HEK293T (cell line): Measurements from ENCODE around the gene CHAC1.
"Not testable (repeated sequence)": the region's sequence is repeated elsewhere in the genome, so short reads cannot be mapped to it uniquely, and the experiment has no call there.

Source experiments
- CTCF ChIA-PET: fragments of 350-600 bp; formaldehyde crosslinking; extraction: SDS; loops from one replicate; lab custom pipeline; 2021; ENCODE audit warnings: antibody characterized with exemption, inconsistent platforms; lab: Yijun Ruan, JAX
- POLR2A ChIA-PET: fragments of 350-600 bp; formaldehyde crosslinking; extraction: SDS; loops from one replicate; lab custom pipeline; 2020; ENCODE audit warnings: antibody characterized with exemption, inconsistent platforms; lab: Yijun Ruan, JAX
- DNase-seq: peaks from one replicate; pipeline ENCODE4 v3.0.0; 2012; ENCODE audit warnings: mixed read lengths; ENCODE audit errors: extremely low spot score
- ARNT ChIP-seq: fragments of 450-650 bp; IDR thresholded peaks from 2 replicates; pipeline ENCODE4 v1.6.1; 2017; ENCODE audit warnings: mild to moderate bottlenecking
- BHLHE40 ChIP-seq: fragments of 450-650 bp; IDR thresholded peaks from 2 replicates; pipeline ENCODE4 v1.6.1; 2016; ENCODE audit warnings: mild to moderate bottlenecking, moderate library complexity, borderline replicate concordance
- CTBP1 ChIP-seq: fragments of 450-650 bp; IDR thresholded peaks from 2 replicates; pipeline ENCODE4 v1.6.1; 2016; ENCODE audit warnings: borderline replicate concordance
- ELF4 ChIP-seq: fragments of 450-650 bp; IDR thresholded peaks from 2 replicates; pipeline ENCODE4 v1.6.1; 2017; ENCODE audit warnings: antibody characterized with exemption
- FOXA1 ChIP-seq: fragments of 450-650 bp; IDR thresholded peaks from 2 replicates; pipeline ENCODE4 v1.6.1; 2016; ENCODE audit warnings: mild to moderate bottlenecking
- FOXK2 ChIP-seq: fragments of 450-650 bp; IDR thresholded peaks from 2 replicates; pipeline ENCODE4 v1.6.1; 2016; ENCODE audit warnings: mild to moderate bottlenecking
- FOXM1 ChIP-seq: fragments of 450-650 bp; IDR thresholded peaks from 2 replicates; pipeline ENCODE4 v1.6.1; 2017; ENCODE audit warnings: mild to moderate bottlenecking, borderline replicate concordance
- HDGF ChIP-seq: fragments of 450-650 bp; IDR thresholded peaks from 2 replicates; pipeline ENCODE4 v1.6.1; 2017; ENCODE audit warnings: antibody characterized with exemption, borderline replicate concordance
- L3MBTL2 ChIP-seq: fragments of 450-650 bp; conservative IDR thresholded peaks from 2 replicates; pipeline ENCODE4 v1.6.1; 2016; ENCODE audit warnings: mild to moderate bottlenecking
- LEF1 ChIP-seq: fragments of 450-650 bp; IDR thresholded peaks from 2 replicates; pipeline ENCODE4 v1.6.1; 2017; ENCODE audit warnings: mild to moderate bottlenecking, borderline replicate concordance
- NFRKB ChIP-seq: fragments of 450-650 bp; IDR thresholded peaks from 2 replicates; pipeline ENCODE4 v1.6.1; 2016; ENCODE audit warnings: mild to moderate bottlenecking, moderate library complexity
- SP1 ChIP-seq: fragments of 450-650 bp; IDR thresholded peaks from 2 replicates; pipeline ENCODE4 v1.6.1; 2017
- SUZ12 ChIP-seq: fragments of 450-650 bp; IDR thresholded peaks from 2 replicates; pipeline ENCODE4 v1.6.1; 2016; ENCODE audit warnings: mild to moderate bottlenecking
- TARDBP ChIP-seq: fragments of 450-650 bp; IDR thresholded peaks from 2 replicates; pipeline ENCODE4 v1.6.1; 2016
- ZNF384 ChIP-seq: fragments of 450-650 bp; IDR thresholded peaks from 2 replicates; pipeline ENCODE4 v1.6.1; 2016
- TF ChIP-seq, protein P1 (sequence below): fragments of 450-650 bp; IDR thresholded peaks from 2 replicates; pipeline ENCODE4 v1.6.1; 2016

The CHAC1 gene

DNA sequence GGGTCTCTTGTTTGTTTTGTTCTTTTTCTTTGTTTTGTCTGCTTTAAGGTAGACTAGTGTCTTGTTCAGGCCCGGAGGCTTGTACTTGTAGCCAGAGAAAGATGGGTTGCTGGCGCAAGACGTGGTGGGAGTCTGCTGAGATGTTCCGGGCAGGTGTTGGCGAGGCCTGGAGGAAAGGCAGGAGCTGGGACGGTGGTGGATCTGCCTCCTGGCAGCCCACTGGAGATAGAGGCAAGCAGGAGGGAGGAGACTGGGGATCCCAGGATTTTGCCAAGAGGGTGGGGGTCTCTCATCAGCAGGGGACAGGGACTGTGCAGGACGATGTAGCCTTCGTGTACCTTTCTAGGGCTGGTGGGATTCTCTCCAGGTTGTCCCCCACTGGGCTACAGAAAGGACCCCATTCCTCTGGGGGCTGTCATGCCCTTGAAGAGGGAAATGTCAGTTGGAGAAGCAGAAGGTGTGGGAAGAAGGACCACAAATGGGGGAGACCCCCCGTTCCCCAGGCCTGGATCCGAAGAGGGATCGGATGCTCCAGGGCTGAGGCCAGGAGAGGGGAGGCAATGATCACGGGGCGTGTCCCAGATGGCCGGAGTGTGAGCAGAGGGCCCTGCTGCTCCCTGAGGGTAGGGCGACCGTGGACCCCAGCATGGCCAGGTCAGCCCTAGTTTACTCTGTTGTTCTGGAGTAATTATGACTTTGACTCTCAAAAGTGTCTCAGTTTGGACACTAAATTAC lies 7.0 kb downstream of the CHAC1 start:
- ChIA-PET POLR2A (no interaction called here), CTCF (no interaction called here)
- no peak for TF ChIP-seq FOXA1
- TF ChIP-seq NFRKB, result no peak
- no peak for TF ChIP-seq BHLHE40
- no peak for TF ChIP-seq CTBP1
- no peak for TF ChIP-seq ZNF384
- no peak for TF ChIP-seq SP1
- no peak for TF ChIP-seq LEF1
- no peak for TF ChIP-seq FOXM1
- DNase-seq, result no peak

DNA sequence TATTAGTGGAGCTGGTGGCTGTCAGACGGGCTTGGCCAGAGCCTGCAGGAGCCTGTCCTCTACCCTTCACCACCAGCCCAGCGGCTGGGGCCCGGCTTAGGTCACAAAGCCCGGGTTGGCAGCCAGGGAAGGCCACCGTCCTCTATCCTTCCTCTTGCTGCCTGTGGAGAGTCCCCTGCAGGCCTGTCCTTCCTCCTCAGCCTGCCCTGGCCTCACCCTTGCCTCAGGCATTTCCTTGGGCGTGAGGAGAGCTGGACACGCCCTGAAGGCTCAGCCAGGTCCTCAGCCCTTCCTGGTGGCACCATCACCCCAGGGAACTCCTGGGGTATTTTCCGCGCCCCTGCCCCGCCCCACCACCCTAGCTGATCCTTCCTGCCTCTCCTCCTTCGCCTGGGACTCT lies 7.7 kb downstream of the CHAC1 start:
- no peak for DNase-seq
- POLR2A ChIA-PET, result interaction anchor here (1.7 kb wide), 1 partner anchor 14 kb away, joined by 5 read pairs; no protein-coding TSS in a partner anchor
- CTCF ChIA-PET, result no interaction called here
- TF ChIP-seq L3MBTL2, result no peak
- no peak for TF ChIP-seq LEF1
- TF ChIP-seq ARNT, result no peak
- no peak for TF ChIP-seq ELF4
- no peak for TF ChIP-seq FOXA1
- TF ChIP-seq CTBP1, result no peak
- TF ChIP-seq HDGF, result no peak
- TF ChIP-seq NFRKB, result no peak
- TF ChIP-seq ZNF384, result no peak
- no peak for TF ChIP-seq FOXK2
- no peak for TF ChIP-seq FOXM1
- TF ChIP-seq, protein P1, sequence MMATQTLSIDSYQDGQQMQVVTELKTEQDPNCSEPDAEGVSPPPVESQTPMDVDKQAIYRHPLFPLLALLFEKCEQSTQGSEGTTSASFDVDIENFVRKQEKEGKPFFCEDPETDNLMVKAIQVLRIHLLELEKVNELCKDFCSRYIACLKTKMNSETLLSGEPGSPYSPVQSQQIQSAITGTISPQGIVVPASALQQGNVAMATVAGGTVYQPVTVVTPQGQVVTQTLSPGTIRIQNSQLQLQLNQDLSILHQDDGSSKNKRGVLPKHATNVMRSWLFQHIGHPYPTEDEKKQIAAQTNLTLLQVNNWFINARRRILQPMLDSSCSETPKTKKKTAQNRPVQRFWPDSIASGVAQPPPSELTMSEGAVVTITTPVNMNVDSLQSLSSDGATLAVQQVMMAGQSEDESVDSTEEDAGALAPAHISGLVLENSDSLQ, result no peak
- TF ChIP-seq BHLHE40, result no peak
- no peak for TF ChIP-seq TARDBP
- TF ChIP-seq SUZ12, result no peak
- TF ChIP-seq SP1, result no peak

DNA sequence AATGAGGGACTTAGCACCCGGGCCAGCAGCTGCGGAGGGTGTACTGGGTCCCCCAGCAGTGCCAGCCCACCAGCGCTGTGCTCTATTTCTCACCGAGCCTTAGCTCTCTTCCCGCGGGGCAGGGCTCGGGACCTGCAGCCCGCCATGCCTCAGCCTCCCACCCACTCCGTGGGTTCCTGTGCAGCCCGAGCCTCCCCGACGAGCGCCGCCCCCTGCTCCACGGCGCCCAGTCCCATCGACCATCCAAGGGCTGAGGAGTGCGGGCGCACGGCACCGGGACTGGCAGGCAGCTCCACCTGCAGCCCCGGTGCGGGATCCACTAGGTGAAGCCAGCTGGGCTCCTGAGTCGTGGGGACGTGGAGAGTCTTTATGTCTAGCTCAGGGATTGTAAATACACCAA lies 8.5 kb downstream of the CHAC1 start:
- CTCF ChIA-PET, DNase-seq: not testable (repeated sequence)
- POLR2A ChIA-PET, result interaction anchor here (1.7 to 5.1 kb wide), 2 partner anchors 8 to 14 kb away, joined by 5 to 85 read pairs; partner anchors contain the start of gene CHAC1

DNA sequence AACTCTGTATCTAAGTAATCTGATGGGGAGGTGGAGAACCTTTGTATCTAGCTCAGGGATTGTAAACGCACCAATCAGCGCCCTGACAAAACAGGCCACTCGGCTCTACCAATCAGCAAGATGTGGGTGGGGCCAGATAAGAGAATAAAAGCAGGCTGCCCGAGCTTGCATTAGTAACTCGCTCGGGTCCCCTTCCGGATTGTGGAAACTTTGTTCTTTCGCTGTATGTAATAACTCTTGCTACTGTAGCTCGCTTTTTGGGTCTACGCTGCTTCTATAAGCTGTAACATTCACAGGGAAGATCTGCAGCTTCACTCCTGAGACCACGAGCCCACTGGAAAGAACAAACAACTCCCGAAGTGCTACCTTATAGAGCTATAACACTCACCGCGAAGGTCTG lies 9.0 kb downstream of the CHAC1 start:
- ChIA-PET CTCF (interaction anchor here (0.8 kb wide), 1 partner anchor 32 kb away, joined by 3 read pairs; no protein-coding TSS in a partner anchor), POLR2A (interaction anchor here (1.7 to 5.1 kb wide), 2 partner anchors 9 to 13 kb away, joined by 5 to 85 read pairs; partner anchors contain the start of gene CHAC1)
- not testable (repeated sequence) for DNase-seq

DNA sequence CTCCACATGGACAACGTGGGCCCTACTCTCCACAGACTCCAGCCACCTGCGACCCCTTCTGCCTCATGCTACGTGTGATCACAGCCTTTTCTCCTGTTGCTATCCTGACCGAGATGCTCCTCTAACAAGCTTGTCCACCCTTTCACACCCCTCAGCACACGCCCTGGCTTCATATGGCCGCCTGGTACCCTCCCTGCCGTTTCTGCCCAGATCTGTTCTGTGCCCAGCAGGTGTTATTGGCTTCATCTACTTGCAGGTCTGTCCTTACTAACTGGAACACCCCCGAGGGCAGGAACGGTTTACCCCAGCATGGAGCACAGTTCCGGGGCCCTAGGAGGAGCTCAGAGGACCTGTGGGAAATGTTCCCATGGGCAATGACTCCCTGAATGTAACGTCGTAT lies 9.9 kb downstream of the CHAC1 start:
- DNase-seq, result no peak
- ChIA-PET POLR2A (interaction anchor here (5.1 kb wide), 1 partner anchor 10 kb away, joined by 85 read pairs; the partner anchor contains the start of gene CHAC1), CTCF (interaction anchor here (0.8 kb wide), 1 partner anchor 32 kb away, joined by 3 read pairs; no protein-coding TSS in a partner anchor)
- no peak for TF ChIP-seq ARNT

DNA sequence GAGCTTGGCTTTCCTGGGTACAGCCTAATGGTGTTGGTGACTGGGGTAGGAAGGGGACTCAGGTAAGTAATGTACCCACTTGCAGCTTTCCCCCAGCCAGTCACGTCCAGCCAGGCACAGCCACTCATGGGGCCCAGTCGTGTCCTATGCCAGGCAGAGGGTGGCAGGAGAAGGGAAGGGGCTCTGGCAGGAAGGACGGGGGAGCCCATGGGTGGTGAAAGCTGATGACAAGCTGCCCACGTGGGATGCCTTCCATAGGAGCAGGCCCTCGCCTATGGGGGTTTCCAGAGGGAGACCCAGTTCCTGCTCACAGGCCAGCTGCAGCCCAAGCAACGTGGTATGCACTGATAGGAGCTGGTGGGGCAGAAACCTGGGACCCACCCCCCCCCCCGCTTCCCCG lies 10.7 kb downstream of the CHAC1 start:
- CTCF ChIA-PET, result no interaction called here
- DNase-seq, result no peak
- POLR2A ChIA-PET, result interaction anchor here (1.3 to 5.1 kb wide), 2 partner anchors 11 to 152 kb away, joined by 3 to 85 read pairs; partner anchors contain the start of genes CHAC1 and INO80
- no peak for TF ChIP-seq FOXM1
- TF ChIP-seq, protein P1, result no peak
- no peak for TF ChIP-seq TARDBP
- TF ChIP-seq L3MBTL2, result no peak
- no peak for TF ChIP-seq SP1
- TF ChIP-seq LEF1, result no peak
- no peak for TF ChIP-seq FOXA1
- no peak for TF ChIP-seq NFRKB
- TF ChIP-seq CTBP1, result no peak
- no peak for TF ChIP-seq HDGF
- TF ChIP-seq ZNF384, result no peak
- TF ChIP-seq FOXK2, result no peak
- no peak for TF ChIP-seq ARNT
- no peak for TF ChIP-seq SUZ12

DNA sequence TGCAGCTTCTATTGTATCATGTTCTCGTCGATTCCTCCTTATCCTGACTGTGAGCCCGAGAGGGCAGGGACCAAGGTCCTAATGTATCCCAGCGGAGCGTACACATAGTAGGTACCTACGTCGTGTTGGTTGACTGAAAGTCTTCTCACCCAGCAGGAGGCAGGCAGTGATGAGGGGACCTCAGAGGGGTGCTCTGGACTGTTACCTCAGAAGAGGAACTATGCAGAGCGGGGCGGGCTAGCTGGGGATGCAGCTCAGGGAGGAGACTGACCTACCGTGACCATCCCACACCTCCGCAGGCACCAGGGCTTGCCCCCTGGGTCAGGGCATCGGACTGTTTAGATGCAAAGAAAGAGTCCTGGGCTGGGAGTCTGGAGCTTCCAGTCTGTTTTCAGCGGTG lies 11.4 kb downstream of the CHAC1 start:
- CTCF ChIA-PET, result interaction anchor here (1.4 kb wide), 1 partner anchor 59 kb away, joined by 3 read pairs; no protein-coding TSS in a partner anchor
- no peak for DNase-seq
- POLR2A ChIA-PET, result interaction anchor here (1.3 to 5.1 kb wide), 2 partner anchors 11 to 151 kb away, joined by 3 to 85 read pairs; partner anchors contain the start of genes CHAC1 and INO80
- TF ChIP-seq SUZ12 (no peak), FOXM1 (no peak), SP1 (no peak)
